WI38 (cell line): ENCODE results near the gene EOLA2.

ENCODE experiments used
- H3K4me3 ChIP-seq: 2 replicates; pipeline ENCODE4 v1.5.1; 2011; ENCODE audit warnings: low read depth, mild to moderate bottlenecking, control low read depth, low read length
- CTCF ChIP-seq: IDR thresholded peaks from 2 replicates; pipeline ENCODE4 v1.5.1; 2012; ENCODE audit warnings: low read depth, mild to moderate bottlenecking, control low read depth, low read length

The EOLA2 gene

GRCh38 chrX:149916745-149917392 is 21.4 kb downstream of the EOLA2 start:
- no peak overlapping the region for H3K4me3 ChIP-seq
- TF ChIP-seq CTCF: no peak

GRCh38 chrX:149910178-149910695 is 28.1 kb downstream of the EOLA2 start:
- TF ChIP-seq CTCF: no peak
- H3K4me3 ChIP-seq: no peak overlapping the region

DNA sequence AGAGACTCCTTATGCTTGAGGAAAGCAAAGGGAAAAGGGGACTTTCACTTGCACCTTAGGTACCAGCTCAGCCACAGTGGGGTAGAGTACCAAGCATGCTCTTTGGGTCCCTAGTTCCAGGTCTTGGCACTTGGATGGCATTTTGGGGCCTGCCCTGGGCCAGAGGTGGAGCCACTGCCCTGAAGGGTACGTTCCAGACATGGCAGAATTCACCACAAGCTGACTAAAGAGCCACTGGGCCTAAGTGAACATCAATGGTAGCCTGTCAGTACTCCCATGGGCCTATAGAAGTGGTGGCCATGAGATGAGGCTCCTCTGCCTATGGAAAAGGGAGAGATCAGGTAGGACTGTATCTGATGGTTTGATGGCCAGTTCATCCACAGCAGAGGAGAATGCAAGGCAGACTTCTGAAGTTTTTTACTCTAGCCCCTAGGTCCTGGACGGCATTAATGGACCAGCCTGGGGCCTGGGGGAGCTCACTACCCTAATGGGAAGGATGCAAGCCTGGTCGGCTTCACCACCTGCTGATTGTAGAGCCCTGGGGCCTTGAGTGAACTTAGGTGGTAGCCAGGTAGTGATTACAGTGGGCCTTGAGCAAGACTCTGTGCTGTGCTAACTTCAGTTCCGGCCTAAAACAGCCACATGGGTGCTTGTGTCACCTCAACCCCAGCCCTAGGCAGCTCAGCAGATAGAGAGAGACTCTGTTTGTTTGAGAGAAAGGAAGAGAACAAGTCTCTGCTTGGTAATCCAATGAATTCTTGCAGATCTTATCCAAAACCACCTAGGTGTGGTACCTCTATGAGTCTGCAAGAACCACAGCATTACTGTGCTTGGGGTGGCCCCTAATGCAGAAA is 28.7 kb downstream of the EOLA2 start:
- TF ChIP-seq CTCF: no peak

GRCh38 chrX:149908727-149909126 is 29.6 kb downstream of the EOLA2 start:
- no peak for TF ChIP-seq CTCF

More for the DNA sequence above, 28.7 kb downstream of the EOLA2 start:
- H3K4me3 ChIP-seq: no peak overlapping the region

DNA sequence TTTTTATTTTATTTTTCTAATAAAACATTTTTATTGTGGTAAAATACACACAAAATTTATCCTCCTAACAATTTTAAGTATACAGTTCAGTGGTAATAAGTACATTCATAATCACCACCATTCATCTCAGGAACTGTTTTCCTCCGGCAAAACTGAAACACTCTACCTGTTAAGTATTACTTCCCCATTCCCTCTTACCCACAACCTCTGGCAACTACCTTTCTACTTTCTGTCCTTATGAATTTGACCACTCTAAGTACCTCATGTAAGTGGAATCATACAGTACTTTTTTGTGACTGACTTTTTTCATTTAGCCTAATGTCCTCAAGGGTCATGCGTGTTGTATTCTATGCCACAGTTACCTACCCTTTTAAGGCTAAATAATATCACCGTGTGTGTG is 30.0 kb downstream of the EOLA2 start:
- no peak overlapping the region for H3K4me3 ChIP-seq
- no peak for TF ChIP-seq CTCF

More at GRCh38 chrX:149908727-149909126, 29.6 kb downstream of the EOLA2 start:
- no peak overlapping the region for H3K4me3 ChIP-seq

GRCh38 chrX:149903889-149904748 is 34.2 kb downstream of the EOLA2 start:
- no peak overlapping the region for H3K4me3 ChIP-seq
- TF ChIP-seq CTCF: no peak
